Stimulated activated CD4-positive, alpha-beta T cell treated with anti-CD3 and anti-CD28 coated beads, Interleukin-2, amount 100 ng/mL, for 4 hours (primary cell): ENCODE data around the gene ZNF365.
"Not testable (repeated sequence)": the region's sequence is repeated elsewhere in the genome, so short reads cannot be mapped to it uniquely, and the experiment has no call there.

Source experiments
- DNase-seq: peaks from one replicate; pipeline ENCODE4 v3.0.0-alpha.2; 2020; ENCODE audit warnings: low read depth

Gene ZNF365

DNA sequence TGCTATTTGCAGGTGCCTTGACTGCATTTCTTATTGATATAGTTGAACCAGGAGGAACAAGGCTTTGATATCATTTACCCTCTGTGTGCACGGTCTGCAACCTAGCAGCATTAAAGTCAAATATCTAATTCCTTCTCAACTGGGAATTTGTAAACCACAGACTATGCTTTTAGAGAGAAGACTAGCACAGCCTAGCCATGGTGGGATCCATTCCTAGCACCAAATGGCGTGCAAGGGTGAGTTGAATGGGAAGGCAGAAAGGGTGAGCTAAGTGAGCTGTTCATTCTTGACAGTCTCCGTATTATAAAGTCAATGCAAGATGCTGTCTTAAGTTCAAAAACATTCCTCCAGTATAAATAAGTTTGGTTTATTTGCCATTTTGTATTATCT, 2.9 kb downstream of the ZNF365 start:
- no peak for DNase-seq

- no peak for DNase-seq
These were observed 3.8 kb downstream of the ZNF365 start for GRCh38 chr10:62377966-62378365.

DNA sequence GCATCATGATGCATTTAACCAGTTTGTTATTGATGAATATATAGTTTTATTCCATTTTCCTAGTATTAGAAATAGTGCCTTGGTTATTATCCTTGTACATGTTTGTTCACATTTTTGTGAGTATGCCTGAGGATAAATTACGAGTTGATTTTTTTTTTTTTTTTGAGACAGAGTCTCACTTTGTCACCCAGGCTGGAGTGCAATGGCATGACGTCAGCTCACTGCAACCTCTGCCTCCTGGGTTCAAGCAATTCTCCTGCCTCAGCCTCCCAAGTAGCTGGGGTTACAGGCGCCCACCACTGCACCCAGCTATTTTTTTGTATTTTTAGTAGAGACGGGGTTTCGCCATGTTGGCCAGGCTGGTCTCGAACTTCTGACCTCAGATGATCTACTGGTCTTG, 4.7 kb downstream of the ZNF365 start:
- not testable (repeated sequence) for DNase-seq

DNA sequence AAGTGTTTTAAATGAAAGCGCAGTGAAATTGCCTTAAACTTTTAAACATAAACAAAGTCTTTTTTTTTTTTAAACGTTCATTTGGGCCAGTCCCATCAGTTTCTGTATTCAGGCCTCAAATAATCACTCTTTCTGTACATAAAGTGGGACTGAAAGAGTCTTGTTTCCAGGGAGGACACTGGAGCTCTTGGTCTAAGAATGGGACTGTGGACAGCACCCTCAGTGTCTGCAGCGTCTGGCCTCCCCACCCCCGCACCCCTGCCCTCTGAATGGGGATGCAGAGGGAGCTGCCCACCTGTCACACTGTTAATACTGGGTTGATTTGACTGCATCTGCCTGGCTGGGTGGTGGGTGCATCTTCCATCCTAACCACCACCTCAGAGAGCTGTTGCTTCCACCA, 5.2 kb downstream of the ZNF365 start:
- no peak for DNase-seq

DNA sequence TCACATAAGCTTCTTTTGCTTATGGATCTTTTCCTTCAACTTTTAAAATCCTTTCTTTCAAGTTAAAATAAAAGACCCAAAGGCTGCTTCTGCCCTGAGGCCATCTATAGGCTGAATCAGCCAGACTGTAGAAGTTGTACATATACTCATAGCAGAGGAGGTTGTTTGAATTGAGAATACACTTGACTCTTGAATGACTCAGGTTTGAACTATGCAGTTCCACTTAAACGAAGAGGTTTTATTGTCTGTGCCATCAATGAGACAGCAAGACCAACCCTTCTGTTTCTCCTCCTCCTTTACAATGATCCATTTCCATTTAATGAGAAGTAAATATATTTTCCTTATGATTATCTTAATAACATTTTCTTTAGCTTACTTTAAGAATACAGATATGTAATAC, 5.8 kb downstream of the ZNF365 start:
- no peak for DNase-seq

DNA sequence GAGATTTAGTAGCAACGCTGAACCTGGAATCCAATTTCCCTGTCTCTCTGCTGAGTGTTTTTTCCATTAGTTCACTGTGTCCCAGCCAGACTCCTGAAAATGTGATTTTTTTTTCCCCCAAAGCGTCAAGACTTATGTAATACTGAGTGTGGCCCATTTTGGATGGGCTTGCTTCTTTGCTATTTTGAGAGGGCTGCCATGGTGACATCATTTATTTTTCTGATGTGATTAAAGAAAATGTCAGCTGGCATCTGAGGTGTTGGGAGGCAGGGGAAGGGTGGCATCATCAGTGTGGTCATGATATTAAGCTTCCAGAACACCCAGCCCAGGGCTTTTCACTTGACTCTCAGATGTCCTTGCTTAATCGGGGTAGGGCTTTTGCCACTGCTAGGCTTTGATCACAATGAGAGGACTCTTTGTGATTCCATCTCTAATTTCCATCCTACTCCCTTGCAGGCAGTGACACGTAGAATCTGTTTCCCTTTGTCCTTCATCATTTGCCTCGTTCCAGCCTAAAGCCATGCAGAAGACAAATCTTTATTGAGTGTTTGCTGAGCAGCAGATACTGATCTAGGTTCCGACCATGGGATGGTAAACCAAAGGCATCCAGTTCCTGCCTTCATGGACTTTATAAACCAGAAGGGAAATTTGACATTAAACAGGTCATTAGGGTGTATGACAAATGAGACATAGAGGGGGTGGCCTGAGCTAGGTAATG, 7.4 kb downstream of the ZNF365 start:
- no peak for DNase-seq

DNA sequence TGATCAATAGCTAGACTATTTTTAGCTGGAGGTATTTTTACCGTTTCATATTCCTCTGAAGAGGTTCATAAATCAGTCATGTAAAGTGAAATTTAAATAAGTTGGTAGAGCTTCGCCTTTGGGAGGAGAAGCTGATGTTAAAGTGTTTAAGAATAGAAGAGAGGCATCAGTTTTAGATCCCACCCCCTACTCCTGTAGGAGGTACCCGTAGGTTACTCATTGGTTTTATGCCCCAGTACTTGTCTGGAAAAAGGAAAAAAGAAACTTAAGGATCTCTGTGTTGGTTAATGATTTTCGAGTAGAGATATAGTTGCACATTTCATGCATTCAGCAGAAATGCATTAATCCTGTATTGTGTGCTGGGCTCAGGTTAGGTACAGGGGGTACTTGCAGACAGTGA, 8.7 kb downstream of the ZNF365 start:
- DNase-seq = no peak

GRCh38 chr10:62384057-62384446, 9.9 kb downstream of the ZNF365 start:
- DNase-seq = peak; percentile 34

GRCh38 chr10:62384447-62385081, 10.4 kb downstream of the ZNF365 start:
- DNase-seq = no peak

- no peak for DNase-seq
These were observed 12.5 kb downstream of the ZNF365 start for GRCh38 chr10:62386356-62387320.

GRCh38 chr10:62388328-62388727, 14.2 kb downstream of the ZNF365 start:
- no peak for DNase-seq

DNA sequence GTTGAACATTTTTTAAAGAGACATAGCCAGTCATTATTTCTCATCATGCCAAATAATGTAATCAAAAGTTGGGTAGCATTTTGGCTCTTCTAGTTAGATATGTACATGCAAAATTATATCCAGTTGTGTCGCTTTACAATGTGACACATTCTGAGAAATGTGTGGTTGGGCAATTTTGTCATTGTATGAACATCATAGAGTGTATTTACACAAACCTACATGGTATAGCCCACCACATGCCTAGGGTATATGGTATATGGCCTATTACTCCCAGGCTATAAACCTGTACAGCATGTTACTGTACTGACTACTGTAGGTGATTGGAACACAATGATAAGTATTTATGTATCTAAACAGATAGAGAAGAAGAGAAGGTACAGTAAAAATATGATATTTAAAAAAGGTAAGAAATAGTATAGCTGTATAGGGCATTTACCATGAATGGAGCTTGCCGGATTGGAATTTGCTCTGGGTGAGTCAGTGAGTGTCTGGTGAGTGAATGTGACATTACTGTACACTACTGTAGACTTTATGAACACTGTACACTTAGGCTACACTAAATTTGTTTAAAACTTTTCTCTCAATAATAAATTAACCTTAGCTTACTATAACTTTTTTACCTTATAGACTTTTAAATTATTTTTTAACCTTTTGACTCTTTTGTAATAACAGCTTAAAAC, 16.5 kb downstream of the ZNF365 start:
- DNase-seq = no peak

- DNase-seq = no peak
These were observed 19.1 kb downstream of the ZNF365 start for GRCh38 chr10:62393237-62393636.

- no peak for DNase-seq
These were observed 20.4 kb downstream of the ZNF365 start for GRCh38 chr10:62394556-62395018.

GRCh38 chr10:62395892-62396291, 21.7 kb downstream of the ZNF365 start:
- DNase-seq = no peak

DNA sequence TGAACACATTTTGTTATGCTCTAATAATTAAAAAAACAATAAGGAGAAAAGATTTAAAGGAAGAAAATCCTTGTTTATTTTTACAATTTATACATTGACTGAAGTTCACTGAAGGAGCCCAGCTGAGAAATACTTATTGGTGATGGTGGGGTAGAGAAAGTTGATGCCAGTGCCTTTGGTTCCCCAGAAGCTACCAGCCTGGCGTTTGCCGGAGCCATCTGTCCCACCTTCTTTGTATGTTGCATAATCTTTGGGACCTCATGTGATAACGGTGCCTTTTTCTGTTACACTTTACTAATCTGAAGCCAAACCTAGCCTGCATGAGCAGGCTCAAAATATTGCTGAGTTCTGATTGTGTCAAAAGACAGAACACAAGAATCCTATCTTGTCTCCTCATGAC, 22.7 kb downstream of the ZNF365 start:
- no peak for DNase-seq

GRCh38 chr10:62399211-62399610, 25.0 kb downstream of the ZNF365 start:
- no peak for DNase-seq

- no peak for DNase-seq
These were observed 28.3 kb downstream of the ZNF365 start for GRCh38 chr10:62402508-62402907.

GRCh38 chr10:62410528-62410927, 36.4 kb downstream of the ZNF365 start:
- DNase-seq = not testable (repeated sequence)

DNA sequence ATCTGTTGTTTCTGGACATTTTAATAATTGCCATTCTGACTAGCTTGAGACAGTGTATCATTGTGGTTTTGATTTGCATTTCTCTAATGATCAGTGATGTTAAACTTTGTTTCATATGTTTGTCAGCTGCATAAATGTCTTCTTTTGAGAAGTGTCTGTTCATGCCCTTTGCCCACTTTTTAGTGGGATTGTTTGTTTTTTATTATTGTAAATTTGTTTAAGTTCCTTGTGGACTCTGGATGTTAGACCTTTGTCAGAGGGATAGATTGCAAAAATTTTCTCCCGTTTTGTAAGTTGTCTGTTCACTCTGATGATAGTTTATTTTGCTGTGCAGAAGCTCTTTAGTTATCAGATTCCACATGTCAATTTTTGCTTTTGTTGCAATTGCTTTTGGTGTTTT, 36.8 kb downstream of the ZNF365 start:
- not testable (repeated sequence) for DNase-seq

- no peak for DNase-seq
These were observed 38.9 kb downstream of the ZNF365 start for GRCh38 chr10:62413048-62413447.

GRCh38 chr10:62413652-62414051, 39.5 kb downstream of the ZNF365 start:
- DNase-seq = no peak
